ENCODE measurements around the gene AUTS2. TPM values are rescaled to one million over a fixed set of nuclear protein-coding genes. Genes with fewer than 3 reads are reported as not detected.

Gene AUTS2
- total RNA-seq, 1 experiment from 2014 or later: 7.4 TPM

GRCh38 chr7:70701991-70702390 is 1103.7 kb downstream of the AUTS2 start:
- DNase-seq (ENCODE audit: extremely low read depth, low read depth): no peak

GRCh38 chr7:70703785-70704184 is 1105.5 kb downstream of the AUTS2 start:
- DNase-seq (ENCODE audit: extremely low read depth, low read depth): no peak

- no peak for DNase-seq (ENCODE audit: extremely low read depth, low read depth)
Measured at GRCh38 chr7:70704831-70705346, 1106.6 kb downstream of the AUTS2 start.

GRCh38 chr7:70706204-70706603 is 1107.9 kb downstream of the AUTS2 start:
- DNase-seq (ENCODE audit: extremely low read depth, low read depth): no peak

- no peak for DNase-seq (ENCODE audit: extremely low read depth, low read depth)
Measured at GRCh38 chr7:70706698-70707097, 1108.4 kb downstream of the AUTS2 start.

GRCh38 chr7:70707823-70708243 is 1109.6 kb downstream of the AUTS2 start:
- DNase-seq (ENCODE audit: extremely low read depth, low read depth): no peak

DNA sequence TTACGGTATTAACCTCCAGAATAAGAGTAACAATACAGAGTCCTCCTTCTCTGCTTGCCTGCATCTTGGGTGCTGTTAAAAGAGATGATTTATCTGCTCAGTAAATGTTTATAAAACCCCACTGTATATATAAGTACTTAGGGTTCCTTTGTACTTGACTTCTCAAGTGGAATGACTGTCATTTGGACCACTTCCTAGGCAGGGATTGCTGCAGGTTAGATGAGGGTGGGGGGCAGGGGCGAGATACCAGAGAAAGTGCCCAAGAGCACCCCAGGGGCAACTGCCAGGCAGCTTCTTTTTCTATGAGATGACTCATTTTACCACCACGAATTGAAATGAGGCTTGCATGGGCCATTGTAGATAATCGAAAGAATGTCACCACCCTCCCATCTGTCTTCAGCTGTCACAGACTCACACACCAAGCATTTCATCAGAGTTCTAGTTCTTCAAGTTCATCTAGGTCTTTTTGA is 1111.8 kb downstream of the AUTS2 start:
- DNase-seq (ENCODE audit: extremely low read depth, low read depth): no peak

- no peak for DNase-seq (ENCODE audit: extremely low read depth, low read depth)
Measured at GRCh38 chr7:70710651-70711050, 1112.4 kb downstream of the AUTS2 start.

GRCh38 chr7:70711452-70711851 is 1113.2 kb downstream of the AUTS2 start:
- no peak for DNase-seq (ENCODE audit: extremely low read depth, low read depth)

DNA sequence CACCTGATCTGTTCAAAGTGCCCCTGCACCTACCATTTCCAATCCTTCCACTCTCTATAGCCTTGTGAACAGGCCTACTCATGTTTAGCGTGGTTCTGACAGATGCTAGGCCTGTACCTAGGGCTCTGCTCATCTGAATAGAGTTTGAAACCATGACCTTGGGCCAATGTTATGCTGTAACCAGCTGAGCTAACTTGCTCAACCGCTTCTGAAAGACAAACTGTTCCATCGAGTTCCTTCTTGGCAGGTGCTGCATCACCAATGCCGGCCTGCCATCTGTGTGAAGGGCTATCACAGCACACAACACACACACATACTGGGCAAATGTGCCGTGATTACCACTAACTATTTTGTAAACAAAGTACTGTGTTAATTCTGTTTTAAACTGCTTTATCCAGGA is 1114.7 kb downstream of the AUTS2 start:
- no peak for DNase-seq (ENCODE audit: extremely low read depth, low read depth)

DNA sequence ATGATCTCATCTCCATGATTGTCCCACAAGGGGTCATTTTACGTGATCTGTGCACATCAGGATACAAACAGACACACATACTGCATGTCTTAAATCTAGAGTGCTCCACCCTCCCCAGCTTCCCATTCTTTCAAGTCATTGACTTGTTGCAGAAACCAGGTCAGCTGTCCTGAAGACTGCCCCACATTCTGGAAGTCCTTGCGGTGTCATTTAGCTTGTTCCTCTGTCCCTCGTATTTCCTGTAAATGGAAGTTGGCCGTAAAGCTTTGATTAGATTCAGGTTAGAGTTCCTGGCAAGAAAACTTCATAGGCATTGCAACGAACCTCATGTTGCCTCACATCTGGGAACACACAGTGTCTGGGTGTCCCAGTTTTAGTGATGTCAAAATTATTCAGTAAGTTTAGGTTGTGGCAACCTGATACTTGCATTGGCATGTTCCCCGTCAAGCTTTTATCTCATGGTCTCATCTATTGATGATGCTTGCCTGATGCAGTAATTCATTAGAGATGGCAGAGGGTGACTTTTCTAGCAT is 1116.3 kb downstream of the AUTS2 start:
- no peak for DNase-seq (ENCODE audit: extremely low read depth, low read depth)

GRCh38 chr7:70717553-70718329 is 1119.5 kb downstream of the AUTS2 start:
- DNase-seq (ENCODE audit: extremely low read depth, low read depth): no peak

GRCh38 chr7:70719125-70719524 is 1120.8 kb downstream of the AUTS2 start:
- no peak for DNase-seq (ENCODE audit: extremely low read depth, low read depth)

- no peak for DNase-seq (ENCODE audit: extremely low read depth, low read depth)
Measured at GRCh38 chr7:70720191-70720873, 1122.1 kb downstream of the AUTS2 start.

GRCh38 chr7:70721500-70721899 is 1123.2 kb downstream of the AUTS2 start:
- DNase-seq (ENCODE audit: extremely low read depth, low read depth): no peak

DNA sequence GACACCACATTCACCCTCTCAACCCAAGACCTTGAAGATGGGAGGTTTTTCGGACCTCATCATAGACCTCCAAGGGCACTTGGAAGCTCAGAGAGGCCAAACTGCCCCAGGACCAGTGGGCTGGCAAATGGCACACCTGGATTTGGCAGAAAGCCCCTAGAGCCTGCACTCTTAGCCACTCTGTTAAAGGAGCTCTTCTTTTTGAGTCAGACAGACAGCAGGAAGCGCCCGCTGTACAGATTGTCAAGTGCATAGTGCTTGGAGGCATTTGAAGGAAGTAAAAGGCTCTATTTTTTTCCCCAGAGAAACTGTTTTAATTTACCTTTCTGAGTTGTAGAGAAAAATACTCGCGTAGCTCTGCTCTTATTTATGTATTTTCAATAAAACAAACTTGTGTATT is 1125.1 kb downstream of the AUTS2 start:
- DNase-seq (ENCODE audit: extremely low read depth, low read depth): no peak

DNA sequence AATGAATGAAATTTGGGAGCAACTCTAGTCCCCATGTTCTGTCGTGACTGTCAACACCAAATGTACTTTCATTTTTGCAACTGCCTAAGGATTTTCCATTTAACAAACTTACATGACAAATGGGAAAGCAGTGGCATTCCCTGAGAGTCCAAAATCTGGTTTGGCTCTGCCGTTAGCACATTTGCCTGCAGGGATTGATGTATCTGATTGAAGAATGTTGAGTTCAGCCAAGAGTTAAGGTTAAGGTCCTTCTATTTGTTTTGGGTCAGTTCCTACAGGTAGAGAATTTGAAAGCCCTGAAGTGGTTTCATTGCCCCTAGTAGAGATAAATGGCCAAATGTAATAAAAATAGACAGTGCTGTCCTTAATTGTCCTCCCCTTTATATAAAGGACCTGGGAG is 1127.2 kb downstream of the AUTS2 start:
- DNase-seq (ENCODE audit: extremely low read depth, low read depth): no peak

GRCh38 chr7:70726294-70726693 is 1128.0 kb downstream of the AUTS2 start:
- DNase-seq (ENCODE audit: extremely low read depth, low read depth): no peak

- no peak for DNase-seq (ENCODE audit: extremely low read depth, low read depth)
Measured at GRCh38 chr7:70726951-70727378, 1128.7 kb downstream of the AUTS2 start.

DNA sequence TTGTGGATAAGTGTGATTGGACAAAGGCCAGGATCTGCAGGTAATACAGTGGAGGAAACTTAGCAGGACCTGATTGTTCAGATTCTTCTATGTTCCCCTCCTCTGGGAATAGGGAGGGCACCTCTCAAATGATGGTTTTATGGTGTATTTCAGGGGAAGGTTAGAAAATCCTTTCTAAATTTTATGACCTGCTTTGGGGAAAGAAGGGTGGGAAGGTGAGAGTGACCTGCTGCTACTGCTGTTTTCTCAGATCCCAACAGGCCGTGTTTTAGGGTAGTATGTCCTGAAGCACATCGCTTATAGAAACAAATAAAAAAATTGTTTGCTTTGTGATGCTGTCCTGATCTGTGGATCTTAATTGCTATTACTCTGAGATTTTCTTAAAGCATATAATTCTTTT is 1129.6 kb downstream of the AUTS2 start:
- DNase-seq (ENCODE audit: extremely low read depth, low read depth): no peak

DNA sequence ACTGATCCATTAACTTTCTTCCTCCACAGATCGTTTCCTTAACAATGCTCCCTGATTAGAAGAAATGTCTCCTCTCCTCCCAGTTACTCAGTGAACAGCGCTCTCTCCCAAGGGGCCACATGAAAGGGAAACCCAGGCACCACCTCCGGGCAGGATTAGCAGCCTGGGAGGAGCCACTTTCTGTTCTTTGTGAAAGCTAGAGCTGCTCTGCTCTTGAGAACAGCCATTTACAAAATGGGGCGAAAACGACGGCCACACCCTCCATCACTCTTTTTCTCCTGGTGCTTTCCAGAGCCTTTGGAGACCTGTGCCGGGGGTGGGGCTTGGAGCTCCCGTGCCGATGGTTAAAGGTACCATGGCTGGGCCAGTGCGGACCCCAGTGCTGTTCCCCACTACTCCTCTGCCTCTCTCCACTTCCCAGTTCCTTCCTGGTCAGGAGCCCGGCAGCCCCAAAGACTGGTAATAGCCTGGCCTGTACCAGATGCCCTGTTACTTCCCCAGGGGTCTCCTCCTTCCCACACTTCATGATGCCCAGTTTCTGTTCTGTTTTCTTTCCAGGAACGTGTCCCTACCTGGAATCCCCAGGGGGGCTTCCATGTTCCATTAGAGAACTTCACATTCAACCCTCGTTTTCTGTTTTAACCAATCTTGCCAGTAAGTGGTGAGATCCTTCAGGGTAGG is 1130.7 kb downstream of the AUTS2 start:
- DNase-seq (ENCODE audit: extremely low read depth, low read depth): no peak

Measured in NCI-H460 (cell line).